Osteocyte (in vitro differentiated cells): ENCODE data around the gene RNF208. TPM values are rescaled to one million over a fixed set of nuclear protein-coding genes. Genes with fewer than 3 reads are reported as not detected.

Experiments used
- DNase-seq: peaks from one replicate; pipeline ENCODE4 v3.0.0; 2021; ENCODE audit warnings: mixed read lengths; ENCODE audit not compliant: unreplicated experiment; ENCODE audit errors: extremely low spot score
- H3K27ac Mint-ChIP-seq: one replicate; pipeline ENCODE4 v1.8.0; 2021; ENCODE audit warnings: mild to moderate bottlenecking, mixed read lengths; ENCODE audit not compliant: unreplicated experiment
- H3K27me3 Mint-ChIP-seq: one replicate; pipeline ENCODE4 v1.8.0; 2021; ENCODE audit warnings: mixed read lengths; ENCODE audit not compliant: unreplicated experiment
- H3K36me3 Mint-ChIP-seq: one replicate; pipeline ENCODE4 v1.8.0; 2021; ENCODE audit warnings: mixed read lengths; ENCODE audit not compliant: unreplicated experiment
- H3K4me1 Mint-ChIP-seq: one replicate; pipeline ENCODE4 v1.8.0; 2021; ENCODE audit warnings: mixed read lengths; ENCODE audit not compliant: unreplicated experiment
- H3K4me3 Mint-ChIP-seq: one replicate; pipeline ENCODE4 v1.8.0; 2021; ENCODE audit warnings: mild to moderate bottlenecking, moderate library complexity, mixed read lengths; ENCODE audit not compliant: unreplicated experiment
- H3K9me3 Mint-ChIP-seq: one replicate; pipeline ENCODE4 v1.8.0; 2021; ENCODE audit warnings: mixed read lengths; ENCODE audit not compliant: unreplicated experiment
- CTCF ChIP-seq: fragments of 200-600 bp; sonication (generic); IDR thresholded peaks from 2 replicates; pipeline ENCODE4 v1.5.0; 2021; ENCODE audit warnings: antibody characterized with exemption, mild to moderate bottlenecking, moderate library complexity
- long read RNA-seq: library from polyadenylated mRNA; unstranded; transcript quantifications from one replicate; pipeline ENCODE4 v2.0.0, GENCODE V29; 2021
- total RNA-seq: library from RNA; stranded (reverse); gene quantifications from 2 replicates; pipeline ENCODE4 v1.2.1, GENCODE V29; 2021

RNF208 gene
- 7.2 and 8.0 TPM in 2 replicates for total RNA-seq
- long read RNA-seq: 0 reads

DNA sequence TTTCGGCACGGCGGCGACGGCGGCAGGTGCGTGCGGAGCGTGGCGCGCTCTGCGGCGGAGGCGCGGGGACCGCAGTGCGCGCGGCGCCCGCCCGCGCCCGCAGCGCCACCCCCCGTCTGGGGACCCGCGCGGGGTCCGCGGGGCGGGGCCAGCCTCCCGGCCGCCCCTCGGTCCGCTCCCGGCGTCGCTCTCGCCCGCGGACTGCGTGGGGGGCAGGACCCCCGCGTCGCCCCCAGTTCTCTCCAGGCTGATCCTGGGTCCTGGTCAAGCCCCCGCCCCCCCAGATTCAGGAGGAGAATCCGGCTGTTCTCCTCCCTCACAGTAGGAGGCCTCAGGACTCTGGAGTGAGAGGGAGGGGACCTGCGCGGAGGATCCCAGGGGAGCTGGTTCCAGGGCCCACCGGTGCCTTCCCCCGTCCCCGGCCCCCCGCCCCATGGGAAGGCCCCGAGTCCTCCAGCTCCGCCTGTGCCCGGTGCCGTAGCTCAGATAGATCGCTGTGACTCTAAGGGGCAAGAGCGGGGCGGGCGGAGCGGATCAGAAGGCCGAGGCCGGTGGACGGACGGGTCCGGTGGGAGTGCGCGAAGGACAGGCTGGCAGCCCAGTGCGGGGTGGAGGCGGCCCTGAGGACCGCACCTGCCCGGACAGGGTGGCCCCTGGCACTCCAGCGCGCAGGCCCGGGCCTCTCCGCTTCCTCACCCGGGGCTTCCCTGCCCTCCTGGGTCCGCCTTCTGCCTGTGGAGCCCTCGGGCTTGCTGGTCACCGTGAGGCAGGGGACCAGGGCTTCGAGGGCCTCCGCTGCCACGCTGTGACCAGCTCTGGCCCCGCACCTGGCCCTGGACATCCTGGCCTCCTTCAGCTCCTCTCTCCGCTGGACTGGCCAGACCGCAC is at the start of gene RNF208:
Gene RNF208, minus strand, starts transcription at position 51 of the 888 bp plus-strand sequence. CDS start 1,028 bp downstream, outside the sequence.
- no peaks in the 10 kb centered on the region for H3K9me3 Mint-ChIP-seq
- H3K36me3 Mint-ChIP-seq: no peaks in the 10 kb centered on the region

DNA sequence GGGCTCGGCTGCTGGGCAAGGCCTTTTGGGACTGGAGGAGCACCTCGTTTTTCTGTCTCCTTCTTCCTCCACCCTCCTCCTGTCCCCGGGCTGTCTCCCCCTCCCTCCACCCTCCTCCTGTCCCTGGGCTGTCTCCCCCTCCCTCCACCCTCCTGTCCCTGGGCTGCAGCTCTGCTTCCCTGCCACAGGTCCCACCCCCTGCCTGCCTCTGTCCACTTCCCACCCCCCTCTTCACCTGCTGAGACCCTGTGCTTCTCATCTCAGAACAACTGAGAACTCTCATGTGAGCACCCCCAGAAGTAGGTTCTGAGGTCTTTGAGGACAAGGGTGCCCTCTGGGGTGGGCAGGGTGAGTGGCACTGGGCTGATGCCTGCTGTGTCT is 49.6 kb upstream of the RNF208 start:
- peaks cover 13% of the 10 kb centered on the region for H3K36me3 Mint-ChIP-seq
- H3K9me3 Mint-ChIP-seq: no peaks in the 10 kb centered on the region
- H3K4me1 Mint-ChIP-seq: peaks cover 27% of the 10 kb centered on the region
- no peak overlapping the region for H3K27ac Mint-ChIP-seq
- H3K27me3 Mint-ChIP-seq: no peaks in the 10 kb centered on the region
- no peak overlapping the region for H3K4me3 Mint-ChIP-seq
- TF ChIP-seq CTCF: no peak
- no peak for DNase-seq

More for the DNA sequence above, at the start of gene RNF208:
- Mint-ChIP-seq H3K4me3 (peak within 1 kb of the TSS; percentile 74), H3K4me1 (peaks cover 13% of the 10 kb centered on the region), H3K27ac (peak within 1 kb of the TSS; percentile 38), H3K27me3 (no peaks in the 10 kb centered on the region)
- DNase-seq: no peak
- TF ChIP-seq CTCF: no peak

- Mint-ChIP-seq H3K4me3 (no peak overlapping the region), H3K27me3 (no peaks in the 10 kb centered on the region), H3K27ac (no peak overlapping the region), H3K36me3 (peaks cover 13% of the 10 kb centered on the region), H3K9me3 (no peaks in the 10 kb centered on the region), H3K4me1 (peaks cover 24% of the 10 kb centered on the region)
- no peak for DNase-seq
- TF ChIP-seq CTCF: no peak
These were observed 49.1 kb upstream of the RNF208 start for GRCh38 chr9:137270929-137271695.

DNA sequence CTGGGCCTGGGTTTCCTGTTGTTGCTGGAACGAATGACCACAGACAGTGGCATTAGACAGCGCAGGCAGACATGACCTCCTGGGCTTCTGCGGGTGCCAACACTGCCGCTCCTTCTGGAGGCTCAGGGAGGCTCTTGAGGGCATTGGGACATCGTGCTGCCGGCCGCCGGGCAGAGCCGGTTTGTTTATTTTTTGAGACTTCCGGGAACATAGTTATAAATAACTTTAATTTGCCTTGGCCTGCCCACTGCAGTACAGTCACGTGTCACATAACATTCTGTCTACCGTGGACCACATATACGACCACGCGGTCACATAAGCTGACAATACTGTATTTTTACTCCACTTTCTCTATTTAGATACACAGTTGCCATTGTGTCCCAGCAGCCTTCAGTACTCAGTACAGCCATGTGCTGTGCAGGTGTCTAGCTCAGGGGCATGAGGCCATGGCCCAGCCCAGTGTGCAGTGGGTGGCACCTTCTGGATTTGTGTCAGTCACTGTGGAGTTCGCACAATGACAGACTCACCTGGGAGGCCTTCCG is 47.3 kb upstream of the RNF208 start:
- no peak for DNase-seq
- Mint-ChIP-seq H3K9me3 (no peaks in the 10 kb centered on the region), H3K4me3 (no peak overlapping the region), H3K4me1 (peaks cover 11% of the 10 kb centered on the region), H3K27ac (peak overlapping the region; percentile 49), H3K27me3 (no peaks in the 10 kb centered on the region), H3K36me3 (peaks cover 13% of the 10 kb centered on the region)
- no peak for TF ChIP-seq CTCF
